Activated B cell treated with CpG ODN at 0.5 μM for 24 hours (primary cell): Measurements from ENCODE around the gene UBASH3A. TPM values are rescaled to one million over a fixed set of nuclear protein-coding genes. Genes with fewer than 3 reads are reported as not detected.

Experiments
- ATAC-seq: fragments of 200-7000 bp; cut with Tn5 transposase; one replicate; pipeline ENCODE4 v1.10.0; 2021; ENCODE audit warnings: low read depth, mild to moderate bottlenecking, moderate library complexity
- CTCF ChIA-PET: fragments of 350-600 bp; sonication (Branson Sonifier 250); formaldehyde crosslinking; loops from one replicate; lab custom pipeline; 2021; ENCODE audit warnings: antibody characterized with exemption; lab: Charles Lee
- POLR2A ChIA-PET: fragments of 350-600 bp; sonication (Branson Sonifier 250); formaldehyde crosslinking; loops from one replicate; lab custom pipeline; 2021; ENCODE audit warnings: antibody characterized with exemption; lab: Charles Lee
- DNase-seq: peaks from one replicate; pipeline ENCODE4 v3.0.0; 2022
- H3K27ac Mint-ChIP-seq: one replicate; pipeline ENCODE4 v1.8.0; 2020; ENCODE audit warnings: mixed read lengths
- H3K27me3 Mint-ChIP-seq: one replicate; pipeline ENCODE4 v1.8.0; 2021; ENCODE audit warnings: mixed read lengths
- H3K36me3 Mint-ChIP-seq: one replicate; pipeline ENCODE4 v1.8.0; 2021; ENCODE audit warnings: low read depth, mixed read lengths
- H3K4me1 Mint-ChIP-seq: one replicate; pipeline ENCODE4 v1.8.0; 2021; ENCODE audit warnings: mixed read lengths
- H3K4me3 Mint-ChIP-seq: one replicate; pipeline ENCODE4 v1.8.0; 2020; ENCODE audit warnings: mild to moderate bottlenecking, mixed read lengths
- H3K9me3 Mint-ChIP-seq: one replicate; pipeline ENCODE4 v1.8.0; 2020; ENCODE audit warnings: mixed read lengths
- intact Hi-C: fragments of 100-400 bp; cut with micrococcal nuclease; formaldehyde crosslinking; loops from one replicate; pipeline ENCODE4 v1.15.1; 2024
- total RNA-seq: library from RNA; stranded (reverse); gene quantifications from 2 replicates; pipeline ENCODE4 v1.2.3, GENCODE V29; 2022
- TF ChIP-seq, protein P1 (sequence below): fragments of 200-600 bp; IDR thresholded peaks from one replicate; pipeline ENCODE4 v1.8.0; 2022; ENCODE audit warnings: antibody characterized with exemption, mild to moderate bottlenecking

The UBASH3A gene
- total RNA-seq, 1 donor from 2014 or later = not detected

DNA sequence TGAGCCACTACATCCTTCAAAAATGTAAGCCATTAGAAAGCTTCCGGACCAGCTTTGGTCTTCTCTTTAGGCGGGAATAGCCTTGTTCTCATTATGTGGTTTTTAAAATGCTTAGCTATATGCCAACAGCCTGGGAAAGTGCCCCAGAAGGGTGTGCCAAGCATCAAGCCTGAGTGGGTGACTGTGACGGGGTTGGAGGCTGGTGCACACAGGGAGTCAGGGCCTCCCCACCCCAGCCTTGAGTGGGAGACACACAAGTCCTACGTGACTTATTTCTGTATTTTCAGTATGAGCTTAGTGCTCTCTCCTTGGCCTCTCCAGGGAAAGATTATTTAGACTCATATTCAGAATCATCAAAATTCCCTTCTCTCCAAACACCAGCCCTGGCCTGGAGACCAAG is 9.8 kb downstream of the UBASH3A start:
- no peak for ATAC-seq
- DNase-seq = no peak

GRCh38 chr21:42414066-42414465 is 10.4 kb downstream of the UBASH3A start:
- Mint-ChIP-seq H3K36me3 (no peaks in the 10 kb centered on the region), H3K4me3 (no peak overlapping the region), H3K4me1 (peaks cover 38% of the 10 kb centered on the region), H3K27me3 (peaks cover 4% of the 10 kb centered on the region), H3K9me3 (no peaks in the 10 kb centered on the region), H3K27ac (peak overlapping the region; percentile 46)
- intact Hi-C loops = loop anchor here (2.0 kb wide), 2 partner anchors 13 to 21 kb away; no protein-coding TSS in a partner anchor
- TF ChIP-seq, protein P1, sequence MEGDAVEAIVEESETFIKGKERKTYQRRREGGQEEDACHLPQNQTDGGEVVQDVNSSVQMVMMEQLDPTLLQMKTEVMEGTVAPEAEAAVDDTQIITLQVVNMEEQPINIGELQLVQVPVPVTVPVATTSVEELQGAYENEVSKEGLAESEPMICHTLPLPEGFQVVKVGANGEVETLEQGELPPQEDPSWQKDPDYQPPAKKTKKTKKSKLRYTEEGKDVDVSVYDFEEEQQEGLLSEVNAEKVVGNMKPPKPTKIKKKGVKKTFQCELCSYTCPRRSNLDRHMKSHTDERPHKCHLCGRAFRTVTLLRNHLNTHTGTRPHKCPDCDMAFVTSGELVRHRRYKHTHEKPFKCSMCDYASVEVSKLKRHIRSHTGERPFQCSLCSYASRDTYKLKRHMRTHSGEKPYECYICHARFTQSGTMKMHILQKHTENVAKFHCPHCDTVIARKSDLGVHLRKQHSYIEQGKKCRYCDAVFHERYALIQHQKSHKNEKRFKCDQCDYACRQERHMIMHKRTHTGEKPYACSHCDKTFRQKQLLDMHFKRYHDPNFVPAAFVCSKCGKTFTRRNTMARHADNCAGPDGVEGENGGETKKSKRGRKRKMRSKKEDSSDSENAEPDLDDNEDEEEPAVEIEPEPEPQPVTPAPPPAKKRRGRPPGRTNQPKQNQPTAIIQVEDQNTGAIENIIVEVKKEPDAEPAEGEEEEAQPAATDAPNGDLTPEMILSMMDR = no peak
- DNase-seq (no peak), ATAC-seq (no peak)
- POLR2A ChIA-PET = no interaction called here
- CTCF ChIA-PET = no interaction called here

More for the DNA sequence above, 9.8 kb downstream of the UBASH3A start:
- no peaks in the 10 kb centered on the region for H3K36me3 Mint-ChIP-seq
- TF ChIP-seq, protein P1 = no peak
- ChIA-PET POLR2A (no interaction called here), CTCF (no interaction called here)
- peaks cover 4% of the 10 kb centered on the region for H3K27me3 Mint-ChIP-seq
- intact Hi-C loops = no loop called here
- H3K27ac Mint-ChIP-seq = peak overlapping the region; percentile 5
- H3K9me3 Mint-ChIP-seq = no peaks in the 10 kb centered on the region
- H3K4me3 Mint-ChIP-seq = no peak overlapping the region
- peaks cover 38% of the 10 kb centered on the region for H3K4me1 Mint-ChIP-seq

GRCh38 chr21:42414553-42414927 is 10.8 kb downstream of the UBASH3A start:
- TF ChIP-seq, protein P1 = no peak
- Mint-ChIP-seq H3K27ac (peak overlapping the region; percentile 84), H3K4me3 (peak overlapping the region; percentile 70), H3K4me1 (peaks cover 38% of the 10 kb centered on the region), H3K27me3 (peaks cover 4% of the 10 kb centered on the region), H3K36me3 (no peaks in the 10 kb centered on the region), H3K9me3 (no peaks in the 10 kb centered on the region)
- intact Hi-C loops = loop anchor here (2.0 kb wide), 2 partner anchors 14 to 22 kb away; no protein-coding TSS in a partner anchor
- no peak for DNase-seq
- no peak for ATAC-seq
- POLR2A ChIA-PET = interaction anchor here (0.7 kb wide), 1 partner anchor 21 kb away, joined by 3 read pairs; no protein-coding TSS in a partner anchor
- CTCF ChIA-PET = no interaction called here

GRCh38 chr21:42414928-42415769 is 11.4 kb downstream of the UBASH3A start:
- TF ChIP-seq, protein P1 = no peak
- Mint-ChIP-seq H3K36me3 (no peaks in the 10 kb centered on the region), H3K4me1 (peaks cover 38% of the 10 kb centered on the region), H3K4me3 (peak overlapping the region; percentile 70), H3K27ac (peak overlapping the region; percentile 84), H3K27me3 (peaks cover 4% of the 10 kb centered on the region), H3K9me3 (no peaks in the 10 kb centered on the region)
- ChIA-PET CTCF (no interaction called here), POLR2A (interaction anchor here (0.7 kb wide), 1 partner anchor 22 kb away, joined by 3 read pairs; no protein-coding TSS in a partner anchor)
- ATAC-seq (peak; percentile 86), DNase-seq (peak; percentile 62)
- intact Hi-C loops = loop anchor here (1.0 to 2.0 kb wide), 5 partner anchors 14 to 121 kb away; no protein-coding TSS in a partner anchor

DNA sequence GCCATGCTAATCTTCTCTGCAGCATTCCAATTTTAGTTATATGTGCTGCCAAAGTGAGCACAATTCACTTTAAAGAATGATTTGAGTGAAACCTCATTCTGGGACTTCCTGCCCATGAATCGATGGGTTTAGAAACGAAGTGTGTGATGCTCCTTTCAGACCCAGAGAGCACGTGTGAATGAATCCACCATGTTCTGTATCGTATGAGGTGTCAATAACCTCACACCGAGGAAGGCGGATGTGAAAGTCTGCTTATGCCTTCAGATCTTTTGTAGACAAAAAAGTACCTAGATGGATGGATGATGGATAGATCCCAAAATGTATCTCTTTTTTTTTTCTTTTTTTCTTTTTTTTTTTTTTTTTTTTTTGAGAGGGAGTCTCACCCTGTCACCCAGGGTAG is 13.8 kb downstream of the UBASH3A start:
- DNase-seq (no peak), ATAC-seq (no peak)
- H3K27ac Mint-ChIP-seq = no peak overlapping the region
- peaks cover 4% of the 10 kb centered on the region for H3K27me3 Mint-ChIP-seq
- no peak overlapping the region for H3K4me3 Mint-ChIP-seq
- TF ChIP-seq, protein P1 = no peak
- POLR2A ChIA-PET = no interaction called here
- intact Hi-C loops = no loop called here
- peaks cover 34% of the 10 kb centered on the region for H3K4me1 Mint-ChIP-seq
- no peaks in the 10 kb centered on the region for H3K9me3 Mint-ChIP-seq
- CTCF ChIA-PET = no interaction called here
- H3K36me3 Mint-ChIP-seq = no peaks in the 10 kb centered on the region
